ENCODE data around the gene FASLG.

DNA sequence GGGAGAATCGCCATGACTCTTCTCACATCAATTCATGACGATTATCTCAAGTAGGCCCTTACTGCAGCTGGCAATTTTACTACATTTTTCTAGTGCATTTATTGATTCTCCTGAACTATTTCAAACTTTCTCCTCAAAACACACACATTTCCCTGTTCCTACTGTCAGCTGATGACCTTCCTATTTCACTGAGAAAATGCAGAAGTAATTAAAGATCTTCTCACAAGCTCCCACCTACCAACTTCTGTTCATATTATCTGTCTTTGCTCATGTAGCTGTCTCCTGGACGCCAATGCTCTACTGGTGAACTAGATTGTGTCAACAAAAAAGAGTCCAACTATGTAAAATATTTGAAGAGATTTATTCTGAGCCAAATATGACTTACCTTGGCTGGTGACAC is 36.4 kb upstream of the FASLG start:
- TF ChIP-seq, protein P1, sequence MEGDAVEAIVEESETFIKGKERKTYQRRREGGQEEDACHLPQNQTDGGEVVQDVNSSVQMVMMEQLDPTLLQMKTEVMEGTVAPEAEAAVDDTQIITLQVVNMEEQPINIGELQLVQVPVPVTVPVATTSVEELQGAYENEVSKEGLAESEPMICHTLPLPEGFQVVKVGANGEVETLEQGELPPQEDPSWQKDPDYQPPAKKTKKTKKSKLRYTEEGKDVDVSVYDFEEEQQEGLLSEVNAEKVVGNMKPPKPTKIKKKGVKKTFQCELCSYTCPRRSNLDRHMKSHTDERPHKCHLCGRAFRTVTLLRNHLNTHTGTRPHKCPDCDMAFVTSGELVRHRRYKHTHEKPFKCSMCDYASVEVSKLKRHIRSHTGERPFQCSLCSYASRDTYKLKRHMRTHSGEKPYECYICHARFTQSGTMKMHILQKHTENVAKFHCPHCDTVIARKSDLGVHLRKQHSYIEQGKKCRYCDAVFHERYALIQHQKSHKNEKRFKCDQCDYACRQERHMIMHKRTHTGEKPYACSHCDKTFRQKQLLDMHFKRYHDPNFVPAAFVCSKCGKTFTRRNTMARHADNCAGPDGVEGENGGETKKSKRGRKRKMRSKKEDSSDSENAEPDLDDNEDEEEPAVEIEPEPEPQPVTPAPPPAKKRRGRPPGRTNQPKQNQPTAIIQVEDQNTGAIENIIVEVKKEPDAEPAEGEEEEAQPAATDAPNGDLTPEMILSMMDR (IDR thresholded peaks at IDR 0.05), result no peak
- TF ChIP-seq POLR2A (IDR thresholded peaks at IDR 0.05), result no peak
